Inferior parietal cortex (tissue), 1 donor: Measurements from ENCODE around the gene OXSR1.
"Not testable (repeated sequence)": the region's sequence is repeated elsewhere in the genome, so short reads cannot be mapped to it uniquely, and the experiment has no call there.

Experiments used
- DNase-seq: peaks from one replicate; pipeline ENCODE4 v3.0.0-alpha.2; 2016; ENCODE audit errors: extremely low spot score

Gene OXSR1

GRCh38 chr3:38268087-38268486 lies 102.8 kb downstream of the OXSR1 start:
- DNase-seq = no peak

- no peak for DNase-seq
These were observed 103.2 kb downstream of the OXSR1 start for GRCh38 chr3:38268522-38268921.

- no peak for DNase-seq
These were observed 105.3 kb downstream of the OXSR1 start for GRCh38 chr3:38270606-38271005.

GRCh38 chr3:38271553-38271952 lies 106.2 kb downstream of the OXSR1 start:
- no peak for DNase-seq

DNA sequence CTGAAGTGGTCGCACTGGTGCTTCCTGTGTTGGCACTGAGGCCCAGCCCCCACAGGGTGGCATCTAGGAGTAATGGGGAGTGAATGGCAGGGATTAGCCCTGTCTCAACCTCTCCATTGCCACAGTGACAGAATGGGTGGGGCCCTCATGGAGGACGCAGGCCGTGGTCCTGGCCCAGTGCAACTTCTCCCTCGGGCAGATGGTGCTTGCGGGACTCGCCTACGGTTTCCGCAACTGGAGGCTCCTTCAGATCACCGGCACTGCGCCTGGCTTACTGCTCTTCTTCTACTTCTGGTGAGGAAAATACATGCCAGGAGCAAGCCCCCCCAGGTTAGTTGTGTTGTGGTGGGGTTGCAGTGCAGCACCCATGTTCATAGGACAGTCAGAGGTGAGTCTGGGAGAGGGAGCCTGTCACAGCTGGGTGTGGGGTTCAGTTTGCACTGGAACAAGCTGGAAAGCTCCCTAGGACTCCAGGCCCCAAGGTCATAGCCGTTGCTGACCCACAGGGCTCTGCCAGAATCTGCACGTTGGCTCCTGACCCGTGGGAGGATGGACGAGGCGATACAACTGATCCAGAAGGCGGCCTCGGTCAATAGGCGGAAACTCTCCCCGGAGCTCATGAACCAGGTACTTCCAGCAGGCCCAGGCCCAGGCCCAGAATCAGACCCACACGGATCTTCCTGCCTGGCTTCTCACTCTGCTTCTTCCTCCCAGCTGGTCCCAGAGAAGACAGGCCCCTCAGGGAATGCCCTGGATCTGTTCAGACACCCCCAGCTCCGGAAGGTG lies 109.7 kb downstream of the OXSR1 start:
- no peak for DNase-seq

- no peak for DNase-seq
These were observed 110.3 kb downstream of the OXSR1 start for GRCh38 chr3:38275658-38276057.

GRCh38 chr3:38276081-38276916 lies 111.0 kb downstream of the OXSR1 start:
- DNase-seq = no peak

DNA sequence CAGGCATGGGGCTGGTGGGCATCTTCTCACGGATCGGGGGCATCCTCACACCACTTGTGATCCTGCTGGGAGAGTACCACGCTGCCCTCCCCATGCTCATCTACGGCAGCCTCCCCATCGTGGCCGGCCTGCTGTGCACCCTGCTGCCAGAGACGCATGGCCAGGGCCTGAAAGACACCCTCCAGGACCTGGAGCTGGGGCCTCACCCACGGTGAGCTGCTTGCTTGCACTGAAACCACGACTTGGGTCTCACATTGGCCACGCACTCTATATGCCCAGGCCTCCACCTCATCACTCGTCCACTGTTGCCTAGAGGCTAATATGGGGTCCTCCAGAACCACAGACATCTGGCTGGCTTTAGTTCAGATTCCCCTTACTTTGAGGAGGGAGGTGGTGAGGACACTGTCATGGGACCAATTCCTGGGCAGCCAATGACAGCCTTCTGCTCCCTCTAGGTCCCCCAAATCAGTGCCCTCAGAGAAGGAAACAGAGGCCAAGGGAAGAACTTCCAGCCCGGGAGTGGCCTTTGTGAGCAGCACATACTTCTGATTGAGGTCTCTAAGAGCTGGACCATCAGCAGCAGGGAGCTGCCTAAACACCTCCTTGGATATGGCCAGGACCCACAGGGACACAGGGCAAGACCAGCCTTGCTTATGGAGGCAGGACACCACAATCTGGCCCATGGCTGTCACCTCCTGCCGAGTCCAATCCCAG lies 111.7 kb downstream of the OXSR1 start:
- no peak for DNase-seq

DNA sequence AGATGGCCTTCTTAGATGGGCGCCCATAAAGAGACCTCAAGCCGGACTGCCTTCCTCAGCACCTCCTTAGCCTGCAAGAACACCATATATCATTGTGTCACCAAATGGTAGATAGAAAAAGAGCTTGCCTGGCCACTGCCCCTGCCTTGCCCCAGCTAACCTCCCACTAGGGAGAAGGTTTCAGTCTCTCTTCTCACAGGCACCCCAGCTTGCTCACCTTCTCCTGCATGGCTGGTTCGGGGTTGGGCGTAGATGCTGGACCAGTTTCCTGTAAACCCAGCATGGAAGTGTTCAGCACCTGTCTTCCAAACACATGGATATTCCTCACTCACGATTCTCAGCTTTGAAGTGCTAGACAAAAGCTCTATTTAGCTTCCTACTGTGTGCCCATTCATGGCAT lies 113.5 kb downstream of the OXSR1 start:
- DNase-seq = no peak

DNA sequence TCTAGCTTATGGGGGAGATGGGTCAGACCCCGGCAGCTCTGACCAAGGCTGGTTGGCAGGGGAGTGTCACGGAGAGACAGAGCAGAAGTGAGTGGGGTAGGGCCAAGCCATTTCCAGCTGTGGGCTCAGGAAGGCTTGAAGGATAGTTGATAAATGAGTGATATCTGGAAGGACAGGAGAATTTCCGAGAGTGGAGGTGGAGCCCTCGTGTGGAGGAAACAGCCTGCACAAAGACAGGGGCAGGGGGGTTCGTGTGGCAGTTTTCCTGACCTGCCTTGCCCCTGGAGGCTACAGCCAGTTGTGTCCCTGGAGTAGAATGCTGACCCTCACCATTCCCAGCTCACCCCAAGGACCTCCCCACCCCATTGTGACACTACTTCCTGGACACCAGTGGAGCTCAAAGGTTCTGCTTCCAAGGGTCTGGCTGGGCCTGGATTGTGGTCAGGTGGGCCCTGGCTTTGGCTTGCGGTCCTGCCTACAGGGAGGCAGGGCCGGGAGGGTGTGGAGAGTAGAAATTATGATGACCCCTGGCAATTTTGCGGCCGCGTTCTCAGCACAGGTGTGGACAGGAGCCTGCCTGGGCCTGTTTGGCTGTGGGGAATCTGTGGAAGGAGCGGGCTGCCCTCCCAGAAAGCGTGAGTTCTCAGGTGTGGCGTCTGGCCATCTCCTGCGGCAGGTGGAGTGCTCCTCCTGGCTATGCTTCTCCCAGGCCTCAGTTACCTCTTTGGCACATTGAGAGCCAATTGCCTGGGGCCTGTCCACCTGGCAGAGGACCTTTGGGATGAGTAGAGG lies 116.8 kb downstream of the OXSR1 start, which contains the start of gene SLC22A14:
Gene SLC22A14 (plus strand): TSS at position 400 of the 792 bp plus-strand sequence. CDS start 23,733 bp downstream, outside the sequence.
- no peak for DNase-seq

DNA sequence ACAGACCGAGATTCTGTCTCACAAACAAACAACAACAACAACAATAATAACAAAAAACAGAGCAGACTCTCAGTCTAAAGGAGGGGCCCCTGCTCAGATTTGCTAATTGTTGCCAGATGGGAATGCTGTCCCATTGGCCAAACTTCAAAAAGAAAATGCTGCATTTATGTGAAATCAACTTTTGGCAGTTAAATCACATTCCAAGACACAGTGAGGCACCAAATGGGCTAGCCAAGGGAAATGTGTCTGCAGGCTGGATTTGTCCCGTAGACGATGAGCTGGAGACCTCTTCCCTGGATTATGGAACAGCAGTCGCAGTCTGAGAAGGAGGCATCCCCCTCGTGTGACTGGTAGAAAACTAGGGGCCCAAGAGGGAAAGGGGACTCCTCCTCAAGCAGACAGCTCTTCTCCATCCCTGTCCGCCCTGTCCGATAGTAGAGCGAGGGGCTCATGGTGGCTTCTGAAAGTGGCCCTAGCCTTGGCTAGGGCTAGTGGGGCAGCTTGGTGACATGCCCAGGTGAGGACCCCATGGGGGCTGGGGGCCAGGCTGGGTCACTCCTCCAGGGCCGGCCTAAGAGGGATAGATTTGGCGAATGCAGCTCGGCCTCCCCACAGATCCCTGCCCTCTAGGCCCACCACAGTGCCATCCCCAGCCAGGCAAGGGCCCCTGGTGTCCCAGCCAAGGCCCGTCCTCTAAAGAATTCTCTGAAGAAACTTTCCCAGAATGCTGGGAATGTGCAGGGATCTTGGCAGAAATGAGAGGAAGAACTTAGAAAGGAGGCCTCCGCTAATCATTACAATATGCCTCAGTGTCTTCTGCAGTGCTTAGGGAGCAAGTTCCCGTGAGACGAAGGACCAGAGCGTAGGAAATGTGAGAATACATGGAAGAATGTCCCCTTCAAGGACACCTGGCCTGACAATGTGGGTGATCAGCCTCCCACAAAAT lies 118.7 kb downstream of the OXSR1 start:
- DNase-seq = no peak

DNA sequence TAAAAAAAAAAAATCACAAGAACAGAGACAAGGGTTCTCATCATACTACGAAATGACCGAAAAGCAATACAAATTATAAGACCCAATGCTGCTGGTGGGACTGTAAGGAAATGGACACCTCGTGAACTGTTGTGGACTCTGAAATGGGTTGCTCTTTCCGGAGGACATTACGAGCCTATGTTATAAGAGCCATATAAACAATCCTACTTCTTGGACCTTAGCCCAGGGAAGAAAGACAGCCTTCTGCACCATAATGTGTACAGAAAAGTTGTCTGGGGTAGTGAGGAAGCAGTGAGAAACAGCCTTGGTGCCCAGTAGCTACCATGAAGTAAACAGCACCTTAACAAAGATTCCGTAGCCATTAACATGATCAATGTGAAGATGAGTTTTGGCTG lies 119.4 kb downstream of the OXSR1 start:
- DNase-seq = no peak

GRCh38 chr3:38289286-38290217 lies 124.2 kb downstream of the OXSR1 start:
- not testable (repeated sequence) for DNase-seq

DNA sequence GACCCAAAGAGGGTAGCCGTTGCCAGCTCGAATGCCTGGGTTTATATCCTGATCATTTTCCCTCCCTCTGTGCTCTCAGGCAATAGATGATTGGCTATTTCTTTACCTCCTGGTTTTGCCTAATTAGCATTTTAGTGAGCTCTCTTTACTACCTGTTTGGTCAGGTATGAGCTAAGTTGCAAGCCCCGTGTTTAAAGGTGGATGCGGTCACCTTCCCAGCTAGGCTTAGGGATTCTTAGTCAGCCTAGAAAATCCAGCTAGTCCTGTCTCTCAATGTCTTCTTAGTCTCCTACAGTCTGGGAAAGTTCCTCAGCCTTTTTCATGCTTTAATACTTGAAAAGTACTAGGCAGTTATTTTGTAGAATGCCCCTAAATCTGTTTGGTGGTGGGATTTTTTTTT lies 131.7 kb downstream of the OXSR1 start:
- not testable (repeated sequence) for DNase-seq

GRCh38 chr3:38297537-38297936 lies 132.2 kb downstream of the OXSR1 start:
- no peak for DNase-seq

GRCh38 chr3:38297947-38298711 lies 132.8 kb downstream of the OXSR1 start:
- DNase-seq = peak; percentile 2
